ENCODE measurements around the gene ZSWIM9. TPM values are rescaled to one million over a fixed set of nuclear protein-coding genes. Genes with fewer than 3 reads are reported as not detected.

The ZSWIM9 gene
- total RNA-seq, 1 experiment from 2014 or later, result 7.0 TPM

DNA sequence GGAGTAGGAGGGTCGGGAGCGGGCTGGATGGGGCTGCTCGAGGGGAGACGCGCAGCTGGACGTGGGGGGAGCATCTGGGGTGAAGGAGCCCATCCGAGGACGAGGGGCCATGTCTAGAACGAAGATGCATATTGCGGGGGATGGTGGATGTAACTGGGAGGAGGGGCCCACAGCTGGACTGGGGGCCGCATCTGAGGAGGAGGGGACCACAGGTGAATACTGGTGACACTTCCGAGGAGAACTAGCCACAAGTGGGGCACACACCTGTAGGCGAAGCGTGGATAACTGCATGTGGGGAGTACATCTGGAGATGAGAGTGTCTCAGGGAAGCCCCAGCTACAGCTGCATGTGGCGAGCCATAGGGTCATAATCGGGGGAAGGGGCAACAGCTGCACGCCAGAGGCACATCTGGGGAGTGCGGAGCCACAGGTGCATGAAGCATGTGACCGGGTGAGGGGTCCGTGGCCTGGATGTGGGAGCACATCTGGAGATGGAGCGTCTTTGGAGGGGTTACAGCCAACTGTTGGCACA lies 402 bp downstream of the ZSWIM9 start:
- in situ Hi-C loops (cut with HindIII; ENCODE audit: low pct_unique_long_range_greater_than_20kb, low sequenced_read_pairs), result no loop called here
- DNase-seq (ENCODE audit: low read depth), result no peak

DNA sequence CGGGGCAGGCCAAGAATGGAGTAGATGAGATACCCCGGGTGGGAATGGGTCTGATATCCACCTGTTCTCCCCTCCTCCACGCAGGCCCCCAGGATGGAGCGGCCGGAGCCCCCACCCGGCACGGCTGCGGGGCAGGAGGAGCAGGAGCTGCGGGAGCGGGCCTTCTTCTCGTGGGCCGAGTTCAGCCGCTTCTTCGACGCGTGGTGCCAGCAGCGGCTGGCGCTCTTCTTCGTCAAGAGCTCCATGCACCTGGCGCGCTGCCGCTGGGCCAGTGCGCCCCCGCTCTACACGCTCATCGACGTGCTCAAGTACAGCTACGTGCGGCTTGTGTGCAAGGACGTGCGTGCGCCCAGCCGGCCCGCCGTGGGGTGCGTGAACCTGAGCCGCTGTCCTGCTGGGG lies 1.2 kb downstream of the ZSWIM9 start:
- no peak for DNase-seq (ENCODE audit: low read depth)
- in situ Hi-C loops (cut with HindIII; ENCODE audit: low pct_unique_long_range_greater_than_20kb, low sequenced_read_pairs), result no loop called here

DNA sequence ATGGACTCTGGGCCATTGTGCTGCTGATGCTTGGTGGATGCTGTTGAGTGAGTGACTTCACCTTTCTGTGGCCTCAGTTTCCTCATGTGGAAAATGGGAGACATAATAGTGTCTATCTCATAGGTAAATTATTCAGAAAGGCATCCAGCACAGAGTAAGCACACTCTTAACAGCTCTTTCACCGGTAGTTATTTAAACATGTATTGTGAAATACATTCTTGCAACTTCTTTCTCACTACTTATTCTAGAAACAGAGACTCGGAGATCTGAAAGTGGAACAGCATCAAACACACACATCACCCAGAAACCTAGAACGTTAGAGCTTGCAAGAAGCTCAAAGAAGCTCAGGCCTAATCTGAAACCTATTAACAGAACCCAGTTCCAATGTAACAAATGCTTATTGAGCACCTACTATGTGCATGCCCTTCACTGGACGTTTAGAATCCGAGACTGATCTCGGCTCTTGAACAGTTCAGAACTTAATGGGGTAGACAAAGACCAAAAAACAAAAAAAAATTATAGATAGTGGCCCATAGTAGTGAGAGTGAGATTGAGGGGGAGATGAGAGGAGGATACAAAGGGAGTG lies 4.1 kb downstream of the ZSWIM9 start:
- no peak for DNase-seq (ENCODE audit: low read depth)

DNA sequence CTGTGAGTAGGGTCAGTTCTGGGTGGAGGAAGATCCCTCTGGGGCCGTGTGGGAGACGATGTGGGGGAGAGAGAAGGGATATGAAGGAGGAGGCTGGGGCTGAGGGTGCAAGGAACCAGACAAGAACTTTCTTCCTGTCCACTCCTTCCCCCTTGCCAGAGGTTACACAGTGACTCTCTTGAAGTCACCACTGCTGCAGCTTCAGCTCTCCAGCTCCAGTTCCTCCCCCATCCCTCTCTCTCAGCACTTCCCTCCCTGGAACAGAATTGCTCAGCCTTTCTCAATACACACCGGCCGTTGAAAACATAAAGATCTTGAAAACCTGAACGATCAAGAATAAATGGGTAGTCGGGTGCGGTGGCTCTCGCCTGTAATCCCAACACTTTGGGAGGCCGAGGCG lies 5.1 kb downstream of the ZSWIM9 start:
- in situ Hi-C loops (cut with HindIII; ENCODE audit: low pct_unique_long_range_greater_than_20kb, low sequenced_read_pairs), result no loop called here
- no peak for DNase-seq (ENCODE audit: low read depth)

More for the DNA sequence above, 4.1 kb downstream of the ZSWIM9 start:
- in situ Hi-C loops (cut with HindIII; ENCODE audit: low pct_unique_long_range_greater_than_20kb, low sequenced_read_pairs), result no loop called here

DNA sequence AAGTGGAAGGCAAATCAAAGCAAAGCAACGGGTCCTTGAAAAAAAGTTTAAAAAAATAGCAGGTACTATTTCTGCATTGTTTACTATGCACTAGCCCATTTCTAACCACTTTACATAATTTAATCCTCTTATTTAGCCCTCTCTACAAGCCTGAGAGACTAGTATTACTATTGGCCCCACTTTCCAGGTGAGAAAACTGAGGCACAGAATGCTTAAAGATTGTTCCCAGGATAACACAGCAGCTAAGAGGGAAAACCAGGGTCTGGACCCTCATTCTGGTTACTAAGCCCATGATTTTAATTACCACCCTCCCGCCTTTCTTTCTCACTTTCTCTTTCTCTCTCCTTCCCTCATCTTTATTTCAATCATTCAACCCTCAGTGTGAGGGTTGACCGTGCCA lies 5.7 kb downstream of the ZSWIM9 start:
- no peak for DNase-seq (ENCODE audit: low read depth)
- in situ Hi-C loops (cut with HindIII; ENCODE audit: low pct_unique_long_range_greater_than_20kb, low sequenced_read_pairs), result no loop called here

DNA sequence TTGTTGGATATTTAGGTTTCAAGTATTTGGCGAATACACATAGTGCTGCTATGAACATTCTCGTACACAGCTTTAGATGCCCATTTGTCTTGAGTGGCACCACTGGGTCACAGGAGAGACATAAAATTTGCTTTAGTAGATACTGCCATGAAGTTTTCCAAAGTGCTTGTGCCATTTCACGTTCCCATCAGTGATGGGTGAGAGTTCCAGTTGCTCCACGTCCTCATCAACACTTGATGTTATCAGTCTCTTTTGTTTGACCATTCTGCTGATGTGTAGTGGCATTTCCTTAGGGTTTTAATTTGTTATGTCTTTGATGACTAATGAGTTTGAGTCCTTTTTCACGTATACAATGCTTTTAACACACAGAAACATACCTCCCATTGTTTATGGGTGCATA lies 11.0 kb downstream of the ZSWIM9 start:
- DNase-seq (ENCODE audit: low read depth), result no peak
- in situ Hi-C loops (cut with HindIII; ENCODE audit: low pct_unique_long_range_greater_than_20kb, low sequenced_read_pairs), result no loop called here

DNA sequence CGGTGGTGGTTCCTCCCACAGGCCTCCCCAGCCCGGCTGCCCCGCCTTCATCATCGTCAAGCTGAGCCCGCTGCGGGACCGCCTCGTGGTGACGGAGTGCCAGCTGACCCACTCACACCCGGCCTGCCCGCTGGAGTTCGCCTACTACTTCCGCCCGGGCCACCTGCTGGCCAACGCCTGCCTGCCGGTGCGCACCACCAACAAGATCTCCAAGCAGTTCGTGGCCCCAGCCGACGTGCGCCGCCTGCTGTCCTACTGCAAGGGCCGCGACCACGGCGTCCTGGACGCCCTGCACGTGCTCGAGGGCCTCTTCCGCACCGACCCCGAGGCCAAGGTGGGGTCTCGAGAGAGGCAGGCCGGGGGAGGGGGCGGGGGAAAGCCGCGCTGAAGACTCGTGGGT lies 12.0 kb downstream of the ZSWIM9 start:
- in situ Hi-C loops (cut with HindIII; ENCODE audit: low pct_unique_long_range_greater_than_20kb, low sequenced_read_pairs), result no loop called here
- DNase-seq (ENCODE audit: low read depth), result no peak

DNA sequence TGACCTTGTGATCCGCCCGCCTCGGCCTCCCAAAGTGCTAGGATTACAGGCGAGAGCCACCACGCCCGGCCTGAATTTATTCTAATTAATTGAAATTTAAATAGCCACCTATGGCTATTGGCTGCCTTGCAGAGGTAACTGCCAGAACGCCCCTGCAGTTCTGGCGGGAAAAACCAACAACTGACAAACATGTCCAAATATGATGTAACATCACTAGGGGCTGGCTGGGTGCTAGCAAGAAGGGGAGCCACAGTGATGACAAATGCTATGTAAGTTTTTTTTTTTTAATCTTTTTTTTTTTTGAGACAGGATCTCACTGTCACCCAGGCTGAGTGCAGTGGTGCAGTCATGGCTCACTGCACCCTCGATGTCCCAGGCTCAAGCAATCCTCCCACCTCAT lies 12.9 kb downstream of the ZSWIM9 start:
- DNase-seq (ENCODE audit: low read depth), result no peak
- in situ Hi-C loops (cut with HindIII; ENCODE audit: low pct_unique_long_range_greater_than_20kb, low sequenced_read_pairs), result no loop called here

DNA sequence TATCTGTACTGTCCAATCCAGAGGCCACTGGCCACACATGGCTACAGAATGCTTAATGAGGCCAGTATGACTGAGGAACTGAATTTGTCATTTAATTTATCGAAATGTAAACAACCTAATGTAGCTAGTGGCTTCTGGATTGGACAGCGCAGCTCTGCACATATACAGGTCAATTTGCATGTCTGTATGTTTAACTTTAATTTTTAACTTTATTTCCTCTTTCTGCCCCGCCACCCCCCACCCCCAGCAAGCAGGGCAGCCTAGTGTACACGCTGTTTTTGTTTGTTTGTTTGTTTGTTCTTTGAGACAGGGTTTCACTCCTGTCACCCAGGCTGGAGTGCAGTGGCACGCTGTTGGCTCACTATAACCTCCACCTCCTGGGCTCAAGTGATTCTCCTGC lies 15.5 kb downstream of the ZSWIM9 start:
- in situ Hi-C loops (cut with HindIII; ENCODE audit: low pct_unique_long_range_greater_than_20kb, low sequenced_read_pairs), result no loop called here
- DNase-seq (ENCODE audit: low read depth), result no peak

DNA sequence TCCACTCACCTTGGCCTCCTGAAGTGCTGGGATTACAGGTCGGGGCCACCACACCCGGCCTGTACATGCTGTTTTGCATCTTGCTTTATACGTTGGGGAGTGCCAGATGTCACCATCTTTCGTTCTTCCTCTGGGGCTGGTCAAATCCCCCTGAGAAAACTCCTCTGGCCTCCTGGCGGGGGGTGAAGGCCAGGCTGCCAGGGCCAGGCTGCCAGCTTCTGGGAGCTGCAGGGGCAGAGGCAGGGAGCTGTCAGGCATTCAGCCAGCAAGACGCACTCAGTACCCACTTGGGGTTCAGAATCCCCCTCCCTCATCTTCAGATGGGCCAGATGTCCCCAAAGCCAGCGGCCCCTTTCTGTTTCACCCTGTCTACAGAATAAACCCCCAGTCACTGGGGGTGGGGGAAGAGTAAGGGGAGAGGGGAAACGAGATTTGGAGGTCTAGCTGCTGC lies 16.1 kb downstream of the ZSWIM9 start:
- in situ Hi-C loops (cut with HindIII; ENCODE audit: low pct_unique_long_range_greater_than_20kb, low sequenced_read_pairs), result no loop called here
- DNase-seq (ENCODE audit: low read depth), result no peak

DNA sequence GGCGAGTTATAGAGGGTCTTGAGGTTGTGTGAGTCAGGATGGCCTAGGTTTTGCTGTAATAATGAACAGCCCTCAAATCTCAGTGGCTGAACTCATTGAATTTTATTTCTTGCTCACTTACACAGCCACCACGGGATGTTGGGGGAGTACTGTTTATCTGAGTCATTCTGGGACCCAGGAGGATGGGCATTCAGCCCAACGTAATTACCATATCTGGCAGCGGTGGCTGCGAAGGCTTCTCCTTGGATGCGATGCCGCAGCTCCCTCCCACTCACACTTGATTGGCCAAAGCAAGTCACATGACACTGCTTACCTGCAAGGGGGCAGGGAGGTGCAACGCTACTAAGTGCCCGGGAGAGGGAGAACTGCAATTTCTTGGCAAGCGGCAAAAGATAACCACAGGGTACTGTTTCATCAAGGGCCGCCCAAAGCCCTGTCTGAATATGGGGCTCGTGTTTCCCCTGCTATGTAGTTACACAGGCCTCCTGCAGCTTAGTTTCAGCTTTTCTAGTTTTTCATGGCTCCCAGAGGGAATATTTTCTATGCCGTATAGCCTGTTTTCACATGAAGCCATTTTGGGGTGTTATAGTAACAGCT lies 19.9 kb downstream of the ZSWIM9 start:
- DNase-seq (ENCODE audit: low read depth), result peak; percentile 46
- in situ Hi-C loops (cut with HindIII; ENCODE audit: low pct_unique_long_range_greater_than_20kb, low sequenced_read_pairs), result no loop called here

DNA sequence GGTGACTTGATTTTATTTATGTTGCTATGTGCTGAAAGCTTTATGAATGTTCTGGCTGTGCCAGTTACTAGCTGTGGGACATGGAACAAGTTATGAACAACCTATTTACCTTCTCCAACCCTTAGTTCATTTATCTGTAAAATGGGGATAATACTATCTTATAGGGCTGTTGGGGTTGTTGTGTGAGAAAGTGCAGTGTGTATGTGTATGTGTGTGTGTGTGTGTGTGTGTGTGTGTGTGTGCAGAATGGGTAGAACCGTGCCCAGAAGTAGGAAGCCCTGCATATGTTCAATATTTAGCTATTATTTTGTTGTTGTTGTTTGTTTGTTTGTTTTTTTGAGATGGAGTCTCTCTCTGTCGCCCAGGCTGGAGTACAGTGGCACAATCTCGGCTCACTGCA lies 20.4 kb downstream of the ZSWIM9 start:
- no peak for DNase-seq (ENCODE audit: low read depth)
- in situ Hi-C loops (cut with HindIII; ENCODE audit: low pct_unique_long_range_greater_than_20kb, low sequenced_read_pairs), result no loop called here

DNA sequence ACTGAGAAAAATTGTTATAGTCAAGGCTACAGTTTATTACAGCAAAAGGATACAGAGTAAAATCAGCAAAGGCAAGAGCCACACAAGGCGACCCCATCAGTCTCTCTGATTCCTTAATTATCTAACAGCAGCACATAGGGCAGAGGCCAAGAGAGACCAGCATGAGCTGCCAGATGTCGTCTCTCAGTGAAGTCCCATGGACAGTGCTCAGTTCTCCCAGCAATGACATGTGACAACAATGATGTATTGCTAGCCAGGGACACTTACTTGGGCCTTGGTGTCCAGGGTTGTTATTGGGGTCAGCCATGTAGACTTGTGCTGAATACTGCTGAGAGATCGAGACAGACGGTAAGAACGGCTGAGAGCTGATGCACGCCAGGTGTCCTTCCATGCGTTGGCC lies 22.3 kb downstream of the ZSWIM9 start:
- in situ Hi-C loops (cut with HindIII; ENCODE audit: low pct_unique_long_range_greater_than_20kb, low sequenced_read_pairs), result no loop called here

DNA sequence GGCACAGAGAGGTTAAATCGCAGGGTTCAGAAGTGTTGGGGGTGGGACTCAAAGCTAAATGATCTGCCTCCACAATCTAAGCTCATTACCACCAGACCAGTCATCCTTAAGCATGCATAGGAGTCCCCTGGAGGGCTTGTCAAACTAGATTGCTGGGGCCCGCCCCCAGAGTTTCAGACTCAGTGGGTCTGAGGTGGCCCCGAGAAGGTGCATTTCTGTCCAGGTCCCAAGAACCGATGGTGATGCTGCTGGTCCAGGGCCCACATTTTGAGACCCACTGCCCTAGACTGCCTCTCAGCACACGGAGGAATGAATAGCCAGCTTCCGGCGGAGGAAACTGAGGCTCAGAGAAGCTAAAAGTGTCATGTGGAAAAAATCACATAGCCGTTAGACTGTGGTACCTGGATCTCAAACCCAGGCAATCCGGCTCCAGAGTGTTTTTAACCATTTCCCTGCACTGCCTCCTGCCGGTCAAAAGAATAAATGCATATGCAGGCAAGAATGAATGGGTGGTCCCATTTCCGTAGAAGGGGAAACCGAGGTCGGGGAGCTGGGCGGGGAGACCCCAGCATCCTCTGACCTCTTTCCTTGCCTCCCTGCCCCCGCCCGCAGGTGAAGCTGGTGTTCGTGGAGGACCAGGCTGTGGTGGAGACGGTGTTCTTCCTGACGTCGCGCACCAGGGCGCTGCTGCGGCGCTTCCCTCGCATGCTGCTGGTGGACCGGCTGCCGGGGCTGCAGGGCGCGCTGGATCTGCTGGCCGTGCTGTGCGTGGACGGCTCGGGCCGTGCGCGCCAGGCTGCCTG lies 23.8 kb downstream of the ZSWIM9 start:
- in situ Hi-C loops (cut with HindIII; ENCODE audit: low pct_unique_long_range_greater_than_20kb, low sequenced_read_pairs), result no loop called here

More for the DNA sequence above, 22.3 kb downstream of the ZSWIM9 start:
- no peak for DNase-seq (ENCODE audit: low read depth)

DNA sequence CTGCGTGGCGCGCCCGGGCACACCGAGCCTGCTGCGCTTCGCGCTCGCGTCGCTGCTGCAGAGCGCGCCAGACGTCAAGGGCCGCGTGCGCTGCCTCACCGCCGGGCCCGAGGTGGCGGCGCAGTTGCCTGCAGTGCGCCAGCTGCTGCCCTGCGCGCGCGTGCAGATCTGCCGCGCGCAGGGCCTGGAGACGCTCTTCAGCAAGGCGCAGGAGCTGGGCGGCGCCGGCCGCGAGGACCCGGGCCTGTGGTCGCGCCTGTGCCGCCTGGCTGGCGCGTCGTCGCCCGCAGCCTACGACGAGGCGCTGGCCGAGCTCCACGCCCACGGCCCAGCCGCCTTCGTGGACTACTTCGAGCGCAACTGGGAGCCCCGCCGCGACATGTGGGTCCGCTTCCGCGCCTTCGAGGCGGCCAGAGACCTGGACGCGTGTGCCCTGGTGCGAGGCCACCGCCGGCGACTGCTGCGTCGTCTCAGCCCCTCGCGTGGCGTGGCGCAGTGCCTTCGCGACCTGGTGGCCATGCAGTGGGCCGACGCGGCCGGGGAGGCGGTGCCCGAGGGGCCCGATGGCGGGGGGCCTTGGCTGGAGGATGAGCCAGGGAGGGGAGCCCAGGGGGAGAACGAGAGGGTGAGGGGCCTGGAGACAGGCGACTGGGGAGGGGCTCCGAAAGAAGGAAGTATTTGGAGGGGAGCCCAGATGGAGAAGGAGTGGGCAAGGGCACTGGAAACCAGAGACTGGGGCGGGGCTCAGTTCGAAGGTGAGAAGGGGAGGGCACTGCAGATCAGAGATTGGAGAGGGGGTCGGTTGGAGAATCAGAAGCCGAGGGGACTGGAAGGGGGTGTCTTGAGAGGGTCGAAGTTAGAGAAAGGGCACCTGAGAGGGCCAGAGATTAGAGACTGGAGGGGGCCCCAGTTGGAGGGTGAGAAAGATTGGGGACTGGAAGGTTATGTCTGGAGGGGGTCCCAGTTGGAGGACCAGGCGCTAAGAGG lies 24.7 kb downstream of the ZSWIM9 start:
- in situ Hi-C loops (cut with HindIII; ENCODE audit: low pct_unique_long_range_greater_than_20kb, low sequenced_read_pairs), result no loop called here
- no peak for DNase-seq (ENCODE audit: low read depth)

More for the DNA sequence above, 23.8 kb downstream of the ZSWIM9 start:
- DNase-seq (ENCODE audit: low read depth), result no peak

DNA sequence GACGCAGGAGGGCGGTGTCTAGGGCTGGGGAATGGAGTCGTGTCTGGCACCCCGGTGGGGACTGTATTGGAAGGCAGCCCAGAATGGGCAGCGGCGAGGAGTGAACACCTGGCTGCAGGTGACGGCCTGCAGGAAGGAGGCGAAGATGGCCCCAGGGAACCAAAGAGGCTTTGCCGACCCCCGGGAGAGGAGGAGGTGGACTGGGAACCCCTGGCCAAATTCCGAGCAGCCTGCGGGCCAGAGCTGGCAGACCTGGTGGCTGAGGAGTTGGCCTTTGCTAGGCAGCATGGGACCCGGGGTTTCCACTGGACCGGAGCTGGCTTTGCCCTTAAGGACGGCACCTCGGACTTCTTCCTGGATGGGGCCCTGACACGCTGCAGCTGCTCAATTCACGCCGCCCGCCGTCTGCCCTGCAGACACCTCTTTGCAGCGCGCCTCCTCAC lies 25.9 kb downstream of the ZSWIM9 start:
- no peak for DNase-seq (ENCODE audit: low read depth)
- in situ Hi-C loops (cut with HindIII; ENCODE audit: low pct_unique_long_range_greater_than_20kb, low sequenced_read_pairs), result no loop called here

DNA sequence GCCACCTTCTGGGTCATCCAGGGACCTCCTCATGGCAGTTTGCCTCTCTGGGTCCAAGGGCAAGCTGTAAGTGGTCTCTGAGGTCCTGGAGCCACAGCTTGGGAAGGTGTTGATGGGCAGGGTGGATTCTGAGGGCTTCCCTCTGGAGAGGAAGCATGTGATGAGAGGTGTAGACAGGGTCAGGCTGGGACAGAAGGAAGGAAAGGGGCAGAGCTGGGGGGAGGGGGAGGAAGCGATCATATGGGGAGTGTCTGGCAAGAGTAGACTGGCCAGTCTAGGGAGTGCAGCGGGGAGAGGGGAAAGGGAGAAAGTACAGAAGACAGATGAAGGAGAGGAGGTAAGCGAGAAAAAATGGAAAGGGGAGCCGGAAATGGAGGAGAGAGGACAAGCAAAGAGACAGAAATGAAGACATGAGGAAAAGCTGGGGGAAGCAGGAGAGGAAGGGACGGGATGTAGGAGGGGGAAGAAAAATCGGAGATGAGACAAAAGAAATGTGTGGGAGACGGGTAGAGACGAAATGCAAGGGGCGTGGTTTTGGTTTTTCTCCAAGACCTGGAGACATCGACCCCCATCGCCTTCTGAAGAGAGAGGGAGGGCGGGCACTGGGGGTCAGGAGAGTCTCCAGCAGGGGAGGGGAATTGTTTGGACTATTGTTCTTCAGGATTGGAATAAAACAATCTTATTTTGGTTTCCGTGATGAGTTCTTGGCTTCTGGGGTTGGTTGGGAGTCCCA lies 26.6 kb downstream of the ZSWIM9 start:
- in situ Hi-C loops (cut with HindIII; ENCODE audit: low pct_unique_long_range_greater_than_20kb, low sequenced_read_pairs), result no loop called here
- DNase-seq (ENCODE audit: low read depth), result no peak
